Fibroblast of lung (primary cell): Measurements from ENCODE around the gene METTL26. TPM values are rescaled to one million over a fixed set of nuclear protein-coding genes. Genes with fewer than 3 reads are reported as not detected.

Experiments
- DNase-seq, 2 donors: peaks; one replicate each; pipeline versions ENCODE4 v3.0.0 to v3.0.0-alpha.2; 2010; ENCODE audit warnings: low read depth in 2 of 2
- H2AFZ ChIP-seq: 2 replicates; pipeline ENCODE4 v1.5.1; 2012; ENCODE audit warnings: low read length, control low read depth, inconsistent platforms
- H3K27ac ChIP-seq: 2 replicates; pipeline ENCODE4 v1.5.1; 2011; ENCODE audit warnings: low read length, control low read depth; ENCODE audit not compliant: insufficient read depth
- H3K27me3 ChIP-seq: 2 replicates; pipeline ENCODE4 v1.5.1; 2011; ENCODE audit warnings: mild to moderate bottlenecking, low read length; ENCODE audit not compliant: control insufficient read depth, insufficient read depth
- H3K36me3 ChIP-seq: 2 replicates; pipeline ENCODE4 v1.5.1; 2011; ENCODE audit warnings: low read length; ENCODE audit not compliant: control insufficient read depth, insufficient read depth
- H3K4me1 ChIP-seq: 2 replicates; pipeline ENCODE4 v1.5.1; 2011; ENCODE audit warnings: low read length; ENCODE audit not compliant: control insufficient read depth, insufficient read depth; ENCODE audit errors: extremely low read depth
- H3K4me2 ChIP-seq: 2 replicates; pipeline ENCODE4 v1.5.1; 2011; ENCODE audit warnings: low read length, control low read depth; ENCODE audit not compliant: insufficient read depth; ENCODE audit errors: extremely low read depth
- H3K4me3 ChIP-seq, 4 experiments: fragments of 200-600 bp in 1 of 4; sonication (generic) in 1 of 4; replicated peaks in 1 of 4; 2 replicates each; pipeline ENCODE4 v1.5.1; 2011 to 2016; ENCODE audit warnings: low read length in 4 of 4, low read depth in 3 of 4, mild to moderate bottlenecking in 3 of 4, control low read depth in 2 of 4, inconsistent platforms in 1 of 4, mixed read lengths in 1 of 4; ENCODE audit not compliant: insufficient read depth in 1 of 4; ENCODE audit errors: control extremely low read depth in 1 of 4
- H3K79me2 ChIP-seq: 2 replicates; pipeline ENCODE4 v1.5.1; 2012; ENCODE audit warnings: mild to moderate bottlenecking, low read length, inconsistent platforms; ENCODE audit not compliant: control insufficient read depth, insufficient read depth
- H3K9ac ChIP-seq: 2 replicates; pipeline ENCODE4 v1.5.1; 2011; ENCODE audit warnings: mild to moderate bottlenecking, low read length, control low read depth; ENCODE audit not compliant: insufficient read depth
- H3K9me3 ChIP-seq: 2 replicates; pipeline ENCODE4 v1.5.1; 2012; ENCODE audit warnings: low read depth, low read length; ENCODE audit not compliant: control insufficient read depth, insufficient read depth
- H4K20me1 ChIP-seq: 2 replicates; pipeline ENCODE4 v1.5.1; 2011; ENCODE audit warnings: low read length; ENCODE audit not compliant: control insufficient read depth, insufficient read depth; ENCODE audit errors: extremely low read depth
- CTCF ChIP-seq, 2 donors: IDR thresholded peaks in 1 of 2; conservative IDR thresholded peaks in 1 of 2; 1 replicate in 1 of 2; 2 replicates in 1 of 2; pipeline ENCODE4 v1.5.1; 2011 to 2012; ENCODE audit warnings: low read length in 2 of 2, control low read depth in 1 of 2, inconsistent platforms in 1 of 2, low read depth in 1 of 2, mild to moderate bottlenecking in 1 of 2
- EZH2 ChIP-seq: IDR thresholded peaks from 2 replicates; pipeline ENCODE4 v1.5.1; 2012; ENCODE audit warnings: low read length, control low read depth, mild to moderate bottlenecking; ENCODE audit errors: missing control alignments
- polyA plus RNA-seq, 2 donors: library from polyadenylated mRNA; depleted of rRNA in 1 of 2; stranded (reverse) in 1 of 2; unstranded in 1 of 2; fragments of >200 nt; gene quantifications; 2 replicates each; pipeline ENCODE4 v1.2.1, GENCODE V29; 2011 to 2012; ENCODE audit warnings: missing spikeins in 1 of 2
- total RNA-seq: library from RNA; depleted of rRNA; stranded (reverse); fragments of >200 nt; gene quantifications from 2 replicates; pipeline ENCODE4 v1.2.1, GENCODE V29; 2014

Gene METTL26
- total and polyA plus RNA-seq, 2 donors (not counting 1 experiment from before 2014, with no cell fraction given) = 39.2 to 71.7 TPM

- peaks cover 6% of the 10 kb centered on the region for H3K36me3 ChIP-seq
- no peak overlapping the region for H3K4me2 ChIP-seq
- peak overlapping the region; percentile 66 for H3K27ac ChIP-seq
- peak; percentile 96 to 97 for DNase-seq
- H3K9me3 ChIP-seq = no peaks in the 10 kb centered on the region
- no peaks in the 10 kb centered on the region for H4K20me1 ChIP-seq
- no peak overlapping the region for H3K4me3 ChIP-seq
- peaks cover 2% of the 10 kb centered on the region for H3K4me1 ChIP-seq
- H2AFZ ChIP-seq = no peak overlapping the region
- no peaks in the 10 kb centered on the region for H3K27me3 ChIP-seq
- TF ChIP-seq CTCF (conservative IDR thresholded peaks at IDR 0.05 in 1 of 2, IDR thresholded peaks at IDR 0.05 in 1 of 2; ENCODE audit: low read depth in 1 of 2, low read length in 2 of 2) = no peak
- no peak for TF ChIP-seq EZH2
- H3K79me2 ChIP-seq = no peaks in the 10 kb centered on the region
- H3K9ac ChIP-seq = no peak overlapping the region
Observed at GRCh38 chr16:626787-627453, 9.2 kb downstream of the METTL26 start.

GRCh38 chr16:625977-626765 lies 9.9 kb downstream of the METTL26 start:
- Histone ChIP-seq H3K36me3 (peaks cover 6% of the 10 kb centered on the region), H4K20me1 (no peaks in the 10 kb centered on the region), H3K4me2 (no peak overlapping the region), H3K79me2 (no peaks in the 10 kb centered on the region), H3K27me3 (no peaks in the 10 kb centered on the region), H3K4me3 (no peak overlapping the region), H3K9ac (no peak overlapping the region), H3K9me3 (no peaks in the 10 kb centered on the region), H3K4me1 (peaks cover 8% of the 10 kb centered on the region), H3K27ac (peak overlapping the region; percentile 66), H2AFZ (no peak overlapping the region)
- TF ChIP-seq EZH2 (no peak), CTCF (conservative IDR thresholded peaks at IDR 0.05 in 1 of 2, IDR thresholded peaks at IDR 0.05 in 1 of 2; ENCODE audit: low read depth in 1 of 2, low read length in 2 of 2) (no peak)
- DNase-seq = no peak

- Histone ChIP-seq H3K4me2 (no peak overlapping the region), H3K27me3 (no peaks in the 10 kb centered on the region), H3K9me3 (no peaks in the 10 kb centered on the region), H3K4me3 (no peak overlapping the region), H2AFZ (no peak overlapping the region), H3K9ac (no peak overlapping the region), H3K27ac (no peak overlapping the region), H3K4me1 (peaks cover 8% of the 10 kb centered on the region), H4K20me1 (no peaks in the 10 kb centered on the region), H3K79me2 (no peaks in the 10 kb centered on the region), H3K36me3 (peaks cover 6% of the 10 kb centered on the region)
- no peak for DNase-seq
- TF ChIP-seq CTCF (conservative IDR thresholded peaks at IDR 0.05 in 1 of 2, IDR thresholded peaks at IDR 0.05 in 1 of 2; ENCODE audit: low read depth in 1 of 2, low read length in 2 of 2) = no peak
- TF ChIP-seq EZH2 = no peak
Observed at GRCh38 chr16:625117-625976, 10.8 kb downstream of the METTL26 start.
